PFSK-1 (cell line): ENCODE measurements around the gene RNF217.

Source experiments
- FOXP2 ChIP-seq: optimal IDR thresholded peaks from 2 replicates; pipeline ENCODE3; 2011; ENCODE audit warnings: borderline replicate concordance, control low read depth, inconsistent platforms; ENCODE audit not compliant: insufficient read depth; ENCODE audit errors: extremely low read length, extremely low read depth
- POLR2AphosphoS5 ChIP-seq: IDR thresholded peaks from 2 replicates; pipeline ENCODE4 v1.6.1; 2012; ENCODE audit warnings: low read depth, mild to moderate bottlenecking, control low read depth, low read length, moderate library complexity
- SIN3A ChIP-seq: IDR thresholded peaks from 2 replicates; pipeline ENCODE4 v1.6.1; 2012; ENCODE audit warnings: mild to moderate bottlenecking, low read length, moderate library complexity, borderline replicate concordance; ENCODE audit not compliant: insufficient read depth
- TAF1 ChIP-seq: IDR thresholded peaks from 2 replicates; pipeline ENCODE4 v1.6.1; 2012; ENCODE audit warnings: low read length, control low read depth, borderline replicate concordance; ENCODE audit not compliant: insufficient read depth
- TF ChIP-seq, protein P1 (sequence below), 2 experiments: IDR thresholded peaks; 2 replicates each; pipeline versions ENCODE4 v1.6.1 to v1.8.0; 2011 to 2012; ENCODE audit warnings: low read depth in 2 of 2, low read length in 2 of 2, control low read depth in 1 of 2, inconsistent platforms in 1 of 2, mild to moderate bottlenecking in 1 of 2, moderate library complexity in 1 of 2; ENCODE audit not compliant: insufficient read depth in 1 of 2

The RNF217 gene

DNA sequence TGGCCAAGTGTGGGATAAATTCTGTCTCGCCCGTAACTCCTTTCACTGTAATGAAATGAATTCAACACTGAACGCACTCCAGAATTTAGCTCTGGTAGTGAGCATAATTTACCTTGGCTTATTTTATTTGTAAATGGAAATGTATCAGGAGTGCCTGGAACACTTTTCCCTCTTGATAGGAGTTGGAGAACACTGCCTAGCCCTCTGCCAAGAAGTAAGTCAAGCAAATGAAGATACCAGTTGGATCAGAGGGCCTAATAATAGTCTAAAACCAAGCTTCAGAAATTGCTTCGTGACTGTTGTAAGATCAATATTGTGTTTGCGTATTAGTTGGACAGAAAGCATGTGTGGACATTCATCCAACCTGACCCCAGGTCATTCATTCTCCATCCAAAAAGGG, 126.7 kb downstream of the RNF217 start:
- no peak for TF ChIP-seq TAF1
- TF ChIP-seq SIN3A = no peak
- TF ChIP-seq POLR2AphosphoS5 = no peak
- no peak for TF ChIP-seq FOXP2
- TF ChIP-seq, protein P1, sequence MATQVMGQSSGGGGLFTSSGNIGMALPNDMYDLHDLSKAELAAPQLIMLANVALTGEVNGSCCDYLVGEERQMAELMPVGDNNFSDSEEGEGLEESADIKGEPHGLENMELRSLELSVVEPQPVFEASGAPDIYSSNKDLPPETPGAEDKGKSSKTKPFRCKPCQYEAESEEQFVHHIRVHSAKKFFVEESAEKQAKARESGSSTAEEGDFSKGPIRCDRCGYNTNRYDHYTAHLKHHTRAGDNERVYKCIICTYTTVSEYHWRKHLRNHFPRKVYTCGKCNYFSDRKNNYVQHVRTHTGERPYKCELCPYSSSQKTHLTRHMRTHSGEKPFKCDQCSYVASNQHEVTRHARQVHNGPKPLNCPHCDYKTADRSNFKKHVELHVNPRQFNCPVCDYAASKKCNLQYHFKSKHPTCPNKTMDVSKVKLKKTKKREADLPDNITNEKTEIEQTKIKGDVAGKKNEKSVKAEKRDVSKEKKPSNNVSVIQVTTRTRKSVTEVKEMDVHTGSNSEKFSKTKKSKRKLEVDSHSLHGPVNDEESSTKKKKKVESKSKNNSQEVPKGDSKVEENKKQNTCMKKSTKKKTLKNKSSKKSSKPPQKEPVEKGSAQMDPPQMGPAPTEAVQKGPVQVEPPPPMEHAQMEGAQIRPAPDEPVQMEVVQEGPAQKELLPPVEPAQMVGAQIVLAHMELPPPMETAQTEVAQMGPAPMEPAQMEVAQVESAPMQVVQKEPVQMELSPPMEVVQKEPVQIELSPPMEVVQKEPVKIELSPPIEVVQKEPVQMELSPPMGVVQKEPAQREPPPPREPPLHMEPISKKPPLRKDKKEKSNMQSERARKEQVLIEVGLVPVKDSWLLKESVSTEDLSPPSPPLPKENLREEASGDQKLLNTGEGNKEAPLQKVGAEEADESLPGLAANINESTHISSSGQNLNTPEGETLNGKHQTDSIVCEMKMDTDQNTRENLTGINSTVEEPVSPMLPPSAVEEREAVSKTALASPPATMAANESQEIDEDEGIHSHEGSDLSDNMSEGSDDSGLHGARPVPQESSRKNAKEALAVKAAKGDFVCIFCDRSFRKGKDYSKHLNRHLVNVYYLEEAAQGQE (IDR thresholded peaks at IDR 0.05; ENCODE audit: insufficient read depth in 1 of 2, low read depth in 2 of 2, low read length in 2 of 2) = no peak

DNA sequence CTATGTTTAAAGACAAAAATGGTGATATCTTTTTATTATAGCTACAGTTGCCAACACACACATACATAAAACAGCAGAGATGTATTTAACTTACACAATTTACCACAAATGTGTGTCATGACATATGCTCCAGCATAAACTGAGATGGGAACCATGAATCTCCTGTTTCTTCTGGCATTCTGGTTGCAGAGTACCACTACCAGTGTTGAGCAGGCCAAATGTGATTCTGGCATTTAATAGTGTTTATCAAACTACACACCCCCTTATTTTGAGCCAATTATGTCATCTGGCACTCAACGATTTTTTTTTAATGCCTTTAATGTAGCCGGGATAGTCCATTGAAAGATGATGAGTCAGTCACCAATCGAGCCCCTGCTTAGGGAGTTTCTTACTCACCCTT, 132.3 kb downstream of the RNF217 start:
- TF ChIP-seq TAF1 = no peak
- TF ChIP-seq POLR2AphosphoS5 = no peak
- TF ChIP-seq SIN3A = no peak
- TF ChIP-seq, protein P1 (IDR thresholded peaks at IDR 0.05; ENCODE audit: insufficient read depth in 1 of 2, low read depth in 2 of 2, low read length in 2 of 2) = no peak
- no peak for TF ChIP-seq FOXP2

DNA sequence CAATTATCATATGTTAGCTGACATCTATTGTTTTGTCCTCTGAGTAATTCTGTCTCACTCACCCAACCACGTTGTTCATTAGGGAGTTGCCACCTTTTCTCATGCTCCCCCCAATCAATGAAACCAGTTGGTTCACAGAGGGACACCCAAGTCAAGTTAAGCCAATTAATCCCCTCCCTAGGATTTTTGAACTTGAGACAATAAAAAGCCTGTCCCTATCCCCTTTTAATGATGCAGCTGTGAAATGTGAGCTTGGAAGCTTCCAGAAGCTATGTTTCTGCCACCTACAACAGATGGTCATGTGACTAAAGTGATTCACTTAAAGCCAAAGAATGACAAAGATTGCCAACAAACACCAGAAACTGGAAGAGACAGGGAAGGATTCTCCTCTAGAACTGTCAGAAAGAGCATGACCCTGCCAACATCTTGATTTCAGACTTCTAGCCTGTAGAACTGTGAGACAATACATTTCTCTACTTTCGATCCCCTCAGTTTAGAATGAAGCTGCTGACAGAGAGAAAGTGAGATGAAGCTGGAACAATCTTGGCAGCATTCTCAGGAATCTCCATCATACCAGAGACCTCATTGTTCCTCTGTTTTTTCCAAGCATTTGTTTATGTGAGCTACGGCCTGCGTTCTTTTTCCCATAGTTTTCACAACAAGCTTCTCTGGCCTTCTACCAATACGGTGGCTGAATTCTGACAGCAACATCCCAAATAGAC, 133.5 kb downstream of the RNF217 start:
- TF ChIP-seq TAF1 (no peak), POLR2AphosphoS5 (no peak), SIN3A (no peak), FOXP2 (no peak)
- TF ChIP-seq, protein P1 (IDR thresholded peaks at IDR 0.05; ENCODE audit: insufficient read depth in 1 of 2, low read depth in 2 of 2, low read length in 2 of 2) = no peak

DNA sequence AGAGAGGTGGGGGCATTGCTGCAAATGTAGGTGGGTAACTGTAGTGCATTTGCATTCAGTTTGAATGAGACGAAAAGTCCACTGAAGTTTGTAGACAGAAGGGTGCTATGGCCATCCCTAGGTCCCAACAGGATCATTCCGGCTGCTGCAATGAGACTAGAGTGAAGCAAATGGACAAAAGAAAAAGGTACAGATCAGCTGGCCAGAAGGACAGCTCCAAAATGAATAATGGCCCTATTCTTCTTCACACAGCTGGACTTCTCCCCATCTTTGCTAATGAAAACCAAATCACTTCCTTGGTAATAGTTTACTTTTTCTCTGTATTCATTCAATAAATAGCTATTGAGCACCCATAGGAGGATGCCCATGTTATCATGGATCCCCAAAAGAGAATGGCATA, 134.9 kb downstream of the RNF217 start:
- TF ChIP-seq FOXP2 (no peak), TAF1 (no peak), POLR2AphosphoS5 (no peak), SIN3A (no peak)
- TF ChIP-seq, protein P1 (IDR thresholded peaks at IDR 0.05; ENCODE audit: insufficient read depth in 1 of 2, low read depth in 2 of 2, low read length in 2 of 2) = no peak

DNA sequence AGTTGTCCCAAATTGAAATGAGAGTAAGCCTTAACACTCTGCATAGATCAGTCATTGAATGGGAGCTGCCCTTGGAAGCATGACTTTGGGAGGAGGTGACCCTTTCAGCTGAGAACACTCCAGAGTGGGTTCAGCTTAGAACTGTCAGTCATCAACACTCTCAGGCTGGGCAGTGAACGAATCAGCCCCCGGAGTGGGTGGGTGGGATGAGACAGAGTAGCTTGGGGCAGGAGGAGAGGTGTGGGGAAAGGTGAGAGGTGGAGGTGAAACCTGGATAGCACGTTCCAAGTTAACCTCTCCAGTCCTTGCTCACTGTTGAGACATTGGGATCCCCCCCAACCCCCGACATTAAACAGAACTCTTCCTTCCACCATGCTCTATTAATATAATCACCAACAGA, 136.0 kb downstream of the RNF217 start:
- TF ChIP-seq POLR2AphosphoS5 = no peak
- TF ChIP-seq TAF1 = no peak
- TF ChIP-seq SIN3A = no peak
- no peak for TF ChIP-seq FOXP2
- TF ChIP-seq, protein P1 (IDR thresholded peaks at IDR 0.05; ENCODE audit: insufficient read depth in 1 of 2, low read depth in 2 of 2, low read length in 2 of 2) = no peak
